ENCODE data around the gene RASGEF1B.

GRCh38 chr4:81468678-81469077, 3.0 kb downstream of the RASGEF1B start:
- TF ChIP-seq, protein P1, sequence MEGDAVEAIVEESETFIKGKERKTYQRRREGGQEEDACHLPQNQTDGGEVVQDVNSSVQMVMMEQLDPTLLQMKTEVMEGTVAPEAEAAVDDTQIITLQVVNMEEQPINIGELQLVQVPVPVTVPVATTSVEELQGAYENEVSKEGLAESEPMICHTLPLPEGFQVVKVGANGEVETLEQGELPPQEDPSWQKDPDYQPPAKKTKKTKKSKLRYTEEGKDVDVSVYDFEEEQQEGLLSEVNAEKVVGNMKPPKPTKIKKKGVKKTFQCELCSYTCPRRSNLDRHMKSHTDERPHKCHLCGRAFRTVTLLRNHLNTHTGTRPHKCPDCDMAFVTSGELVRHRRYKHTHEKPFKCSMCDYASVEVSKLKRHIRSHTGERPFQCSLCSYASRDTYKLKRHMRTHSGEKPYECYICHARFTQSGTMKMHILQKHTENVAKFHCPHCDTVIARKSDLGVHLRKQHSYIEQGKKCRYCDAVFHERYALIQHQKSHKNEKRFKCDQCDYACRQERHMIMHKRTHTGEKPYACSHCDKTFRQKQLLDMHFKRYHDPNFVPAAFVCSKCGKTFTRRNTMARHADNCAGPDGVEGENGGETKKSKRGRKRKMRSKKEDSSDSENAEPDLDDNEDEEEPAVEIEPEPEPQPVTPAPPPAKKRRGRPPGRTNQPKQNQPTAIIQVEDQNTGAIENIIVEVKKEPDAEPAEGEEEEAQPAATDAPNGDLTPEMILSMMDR (IDR thresholded peaks at IDR 0.05; ENCODE audit: insufficient read depth, low read length, poor library complexity, severe bottlenecking), result no peak
- TF ChIP-seq EZH2phosphoT487 (conservative IDR thresholded peaks at IDR 0.05; ENCODE audit: low read length), result no peak
